RWPE2 (cell line): Measurements from ENCODE around the gene ZNF496.

Source experiments
- ATAC-seq: fragments of 200-7000 bp; cut with Tn5 transposase; 3 replicates; pipeline ENCODE4 v1.9.1; 2021; ENCODE audit warnings: low read depth
- DNase-seq: peaks from one replicate; pipeline ENCODE4 v3.0.0-alpha.2; 2020; ENCODE audit warnings: low spot score
- H3K27ac ChIP-seq: fragments of 450-650 bp; 2 replicates; pipeline ENCODE4 v1.5.1; 2017; ENCODE audit warnings: mild to moderate bottlenecking; ENCODE audit not compliant: poor library complexity, severe bottlenecking
- H3K27me3 ChIP-seq: fragments of 250-450 bp; sonication (Bioruptor Pico); 2 replicates; pipeline ENCODE4 v1.5.1; 2021; ENCODE audit warnings: mild to moderate bottlenecking, moderate library complexity; ENCODE audit not compliant: insufficient read depth, poor library complexity, severe bottlenecking
- H3K36me3 ChIP-seq: fragments of 250-450 bp; sonication (Bioruptor Pico); 2 replicates; pipeline ENCODE4 v1.5.1; 2020; ENCODE audit warnings: low read depth, mild to moderate bottlenecking, moderate library complexity
- H3K4me1 ChIP-seq: fragments of 250-450 bp; sonication (Bioruptor Pico); 2 replicates; pipeline ENCODE4 v1.5.1; 2021; ENCODE audit warnings: mild to moderate bottlenecking, moderate library complexity; ENCODE audit not compliant: insufficient read depth, poor library complexity, severe bottlenecking
- H3K4me3 ChIP-seq: fragments of 250-450 bp; sonication (Bioruptor Pico); 2 replicates; pipeline ENCODE4 v1.5.1; 2021; ENCODE audit warnings: mild to moderate bottlenecking, moderate library complexity; ENCODE audit not compliant: severe bottlenecking
- H3K9me3 ChIP-seq: fragments of 250-450 bp; sonication (Bioruptor Pico); 2 replicates; pipeline ENCODE4 v1.5.1; 2021; ENCODE audit warnings: mild to moderate bottlenecking, moderate library complexity; ENCODE audit not compliant: severe bottlenecking
- TF ChIP-seq, protein P1 (sequence below): fragments of 450-650 bp; IDR thresholded peaks from one replicate; pipeline ENCODE4 v1.5.1; 2017; ENCODE audit warnings: mild to moderate bottlenecking, moderate library complexity; ENCODE audit not compliant: poor library complexity, severe bottlenecking

The ZNF496 gene

DNA sequence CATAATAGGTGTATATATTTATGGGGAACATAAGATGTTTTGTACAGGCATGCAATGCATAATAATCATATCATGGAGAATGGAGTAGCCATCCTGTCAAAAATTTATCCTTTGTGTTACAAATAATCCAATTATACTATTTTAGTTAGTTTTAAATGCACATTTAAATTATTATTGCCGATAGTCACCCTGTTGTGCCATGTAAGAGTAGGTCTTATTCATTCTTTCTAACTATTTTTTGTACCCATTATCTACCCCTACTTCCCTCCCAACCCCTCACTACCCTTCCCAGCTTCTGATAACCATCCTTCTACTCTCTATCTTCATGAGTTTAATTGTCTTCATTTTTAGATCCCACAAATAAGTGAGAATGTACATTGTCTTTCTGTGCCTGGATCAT is 84.1 kb downstream of the ZNF496 start:
- TF ChIP-seq, protein P1, sequence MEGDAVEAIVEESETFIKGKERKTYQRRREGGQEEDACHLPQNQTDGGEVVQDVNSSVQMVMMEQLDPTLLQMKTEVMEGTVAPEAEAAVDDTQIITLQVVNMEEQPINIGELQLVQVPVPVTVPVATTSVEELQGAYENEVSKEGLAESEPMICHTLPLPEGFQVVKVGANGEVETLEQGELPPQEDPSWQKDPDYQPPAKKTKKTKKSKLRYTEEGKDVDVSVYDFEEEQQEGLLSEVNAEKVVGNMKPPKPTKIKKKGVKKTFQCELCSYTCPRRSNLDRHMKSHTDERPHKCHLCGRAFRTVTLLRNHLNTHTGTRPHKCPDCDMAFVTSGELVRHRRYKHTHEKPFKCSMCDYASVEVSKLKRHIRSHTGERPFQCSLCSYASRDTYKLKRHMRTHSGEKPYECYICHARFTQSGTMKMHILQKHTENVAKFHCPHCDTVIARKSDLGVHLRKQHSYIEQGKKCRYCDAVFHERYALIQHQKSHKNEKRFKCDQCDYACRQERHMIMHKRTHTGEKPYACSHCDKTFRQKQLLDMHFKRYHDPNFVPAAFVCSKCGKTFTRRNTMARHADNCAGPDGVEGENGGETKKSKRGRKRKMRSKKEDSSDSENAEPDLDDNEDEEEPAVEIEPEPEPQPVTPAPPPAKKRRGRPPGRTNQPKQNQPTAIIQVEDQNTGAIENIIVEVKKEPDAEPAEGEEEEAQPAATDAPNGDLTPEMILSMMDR = no peak
- Histone ChIP-seq H3K27me3 (no peaks in the 10 kb centered on the region), H3K9me3 (no peaks in the 10 kb centered on the region), H3K4me3 (no peak overlapping the region), H3K36me3 (no peaks in the 10 kb centered on the region), H3K27ac (no peak overlapping the region), H3K4me1 (no peaks in the 10 kb centered on the region)
- ATAC-seq (no peak), DNase-seq (no peak)
